HG02938 (cell line): ENCODE measurements around the gene LYSMD1.

ENCODE experiments used
- ATAC-seq: cut with Tn5 transposase; IDR thresholded peaks from one replicate; pipeline ENCODE4 v1.9.1; 2021; ENCODE audit warnings: mild to moderate bottlenecking, moderate library complexity; ENCODE audit not compliant: unreplicated experiment

LYSMD1 gene

DNA sequence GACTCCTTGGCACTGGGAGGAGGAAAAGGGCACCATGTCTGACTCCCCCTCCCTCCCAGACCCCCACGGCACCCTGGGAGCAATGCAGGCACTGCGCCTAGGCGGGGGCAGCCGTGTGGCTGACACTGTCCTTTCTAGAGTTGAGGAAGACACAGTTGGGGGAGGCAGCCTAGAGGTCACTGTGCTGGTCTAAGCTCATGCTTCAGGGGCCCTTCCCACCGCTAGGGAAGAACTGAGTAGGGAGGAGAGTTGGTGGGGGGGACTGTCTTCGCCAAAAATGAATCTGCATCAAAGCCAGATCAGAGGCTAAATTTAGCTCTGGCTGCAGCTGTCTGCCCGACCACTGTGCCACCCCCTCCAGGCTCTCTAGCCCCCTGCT, 22.7 kb downstream of the LYSMD1 start:
- ATAC-seq = no peak

DNA sequence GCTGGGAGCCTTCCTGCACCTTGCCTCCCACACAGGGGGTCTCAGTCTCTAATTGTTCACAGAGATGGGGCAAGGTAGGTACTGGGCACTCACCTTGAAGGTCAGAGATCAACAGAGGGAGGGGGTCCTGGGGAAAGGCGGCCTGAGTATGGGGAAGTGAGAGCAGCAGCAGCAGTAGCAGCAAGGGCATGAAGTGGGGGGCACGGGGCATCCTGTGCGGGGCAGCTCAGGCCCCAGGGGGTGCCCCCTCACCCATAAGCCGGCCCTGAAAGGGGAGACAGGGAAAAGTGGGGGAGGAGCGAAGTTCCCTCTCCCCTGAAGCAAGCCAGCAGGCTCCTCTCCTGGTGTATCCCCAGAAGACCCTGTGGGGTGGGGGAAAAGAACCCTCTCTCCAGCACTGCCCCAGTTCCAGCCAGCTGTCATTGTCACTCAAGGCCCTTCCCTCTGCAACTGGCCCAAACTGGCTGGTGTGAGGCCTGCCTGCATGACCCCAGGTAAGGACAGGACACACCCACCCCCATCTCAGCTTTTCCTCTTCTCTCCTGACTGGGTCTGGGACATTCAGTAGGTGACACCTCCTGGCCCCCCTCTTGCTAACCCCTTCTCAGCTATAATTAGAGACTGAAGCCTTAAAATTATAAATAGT, 23.2 kb downstream of the LYSMD1 start:
- ATAC-seq = no peak

DNA sequence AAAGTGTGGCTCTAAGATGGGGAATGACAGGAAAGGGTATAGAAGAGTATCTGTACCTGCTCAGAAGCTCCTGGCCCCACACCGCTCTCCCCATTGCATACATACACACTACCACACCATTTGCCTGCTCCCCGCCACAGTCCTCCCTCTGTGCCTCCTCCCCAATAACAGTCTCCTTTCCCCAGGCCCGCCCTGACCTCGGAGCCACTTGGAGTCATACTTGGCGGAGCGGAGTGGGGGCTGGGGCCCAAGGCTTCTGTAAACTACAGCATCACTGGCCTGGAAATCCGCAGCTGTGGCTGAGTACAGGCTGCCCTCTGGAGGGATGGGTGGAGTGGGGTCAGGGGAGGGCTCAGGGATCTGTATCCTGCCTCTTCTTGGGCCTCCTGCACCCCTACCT, 27.9 kb downstream of the LYSMD1 start:
- ATAC-seq = no peak

DNA sequence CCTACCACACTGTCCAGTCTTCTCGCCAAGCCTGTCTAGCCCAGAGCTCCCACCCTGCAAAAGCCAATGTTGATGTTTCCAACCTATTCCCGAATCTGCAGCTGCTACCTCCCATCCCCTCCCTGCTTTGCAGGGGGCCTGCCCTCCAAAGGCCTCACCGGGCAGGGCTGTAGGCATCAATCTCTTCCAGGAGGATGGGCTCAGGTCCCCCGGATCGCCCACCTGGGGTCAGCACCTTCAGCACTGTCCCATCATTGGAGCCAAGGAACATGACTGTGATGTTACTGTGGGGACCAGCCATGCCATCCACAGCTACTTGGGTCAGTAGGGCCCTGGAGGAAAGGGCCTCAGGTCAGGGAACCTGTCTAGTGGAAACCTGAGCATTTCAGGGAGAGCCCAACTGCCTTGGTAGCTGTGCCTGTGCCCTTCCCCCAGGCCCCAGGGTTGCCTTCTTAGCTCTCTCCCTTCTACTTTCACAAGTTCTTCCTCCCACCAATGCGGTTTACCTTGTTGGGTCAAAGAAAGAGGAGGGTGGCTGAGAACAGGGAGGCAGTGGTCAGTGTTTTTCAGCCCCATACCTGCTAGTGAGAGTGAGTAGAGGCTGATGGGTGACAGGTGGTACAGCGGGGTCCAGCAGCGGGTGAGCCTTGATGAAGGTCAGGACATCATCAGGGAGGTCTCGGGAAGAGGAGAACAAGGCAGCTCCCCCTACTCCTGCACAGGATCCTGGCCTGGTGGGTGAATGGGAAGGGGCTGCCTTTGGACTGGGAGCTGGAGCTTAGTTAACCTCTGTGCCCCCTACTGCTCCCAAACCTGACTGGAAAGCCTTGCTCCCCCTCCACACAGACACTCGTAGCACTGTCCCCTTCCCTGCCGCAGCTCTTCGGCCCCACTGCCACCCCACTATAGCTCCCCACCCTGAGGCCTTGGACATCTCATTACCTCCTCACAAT, 30.0 kb downstream of the LYSMD1 start:
- ATAC-seq = no peak

DNA sequence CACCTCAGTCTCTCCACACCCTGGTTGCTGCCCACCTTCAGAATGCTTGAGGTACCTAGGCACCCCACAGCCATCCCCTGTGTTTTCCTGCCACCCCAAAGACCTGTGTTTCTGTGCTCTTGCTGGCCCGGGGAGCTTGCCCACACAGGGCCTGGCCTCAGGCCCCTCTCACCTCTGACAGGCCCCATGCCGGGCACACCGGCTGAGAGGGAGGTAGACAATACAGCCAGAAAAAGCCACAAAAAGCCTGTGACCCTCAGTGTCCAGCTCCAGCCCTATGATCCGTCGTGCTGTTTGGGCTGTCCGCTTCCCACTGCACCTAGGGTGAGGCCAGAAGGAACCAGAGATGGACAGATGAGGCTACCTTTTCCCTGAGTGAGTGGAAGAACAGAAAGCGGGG, 30.7 kb downstream of the LYSMD1 start:
- no peak for ATAC-seq

DNA sequence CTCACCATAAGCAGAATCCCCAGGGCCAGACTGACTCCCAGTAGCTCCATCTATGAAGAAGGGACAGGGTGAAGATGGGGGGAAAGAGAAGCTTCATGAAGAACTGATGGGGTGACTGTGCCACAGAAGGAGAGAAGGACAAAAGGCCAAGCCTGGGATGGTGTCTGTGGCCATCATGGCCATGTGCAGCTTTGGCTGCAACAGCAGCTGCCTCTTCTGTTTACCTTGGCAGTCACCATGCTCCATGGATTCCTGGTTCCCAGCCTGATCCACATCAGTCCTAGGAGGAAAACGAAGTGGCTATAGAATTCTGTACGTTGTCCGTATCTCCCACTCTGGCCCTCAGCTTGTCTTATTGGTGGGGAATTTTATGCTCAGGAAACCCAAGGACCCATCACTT, 31.3 kb downstream of the LYSMD1 start:
- no peak for ATAC-seq

DNA sequence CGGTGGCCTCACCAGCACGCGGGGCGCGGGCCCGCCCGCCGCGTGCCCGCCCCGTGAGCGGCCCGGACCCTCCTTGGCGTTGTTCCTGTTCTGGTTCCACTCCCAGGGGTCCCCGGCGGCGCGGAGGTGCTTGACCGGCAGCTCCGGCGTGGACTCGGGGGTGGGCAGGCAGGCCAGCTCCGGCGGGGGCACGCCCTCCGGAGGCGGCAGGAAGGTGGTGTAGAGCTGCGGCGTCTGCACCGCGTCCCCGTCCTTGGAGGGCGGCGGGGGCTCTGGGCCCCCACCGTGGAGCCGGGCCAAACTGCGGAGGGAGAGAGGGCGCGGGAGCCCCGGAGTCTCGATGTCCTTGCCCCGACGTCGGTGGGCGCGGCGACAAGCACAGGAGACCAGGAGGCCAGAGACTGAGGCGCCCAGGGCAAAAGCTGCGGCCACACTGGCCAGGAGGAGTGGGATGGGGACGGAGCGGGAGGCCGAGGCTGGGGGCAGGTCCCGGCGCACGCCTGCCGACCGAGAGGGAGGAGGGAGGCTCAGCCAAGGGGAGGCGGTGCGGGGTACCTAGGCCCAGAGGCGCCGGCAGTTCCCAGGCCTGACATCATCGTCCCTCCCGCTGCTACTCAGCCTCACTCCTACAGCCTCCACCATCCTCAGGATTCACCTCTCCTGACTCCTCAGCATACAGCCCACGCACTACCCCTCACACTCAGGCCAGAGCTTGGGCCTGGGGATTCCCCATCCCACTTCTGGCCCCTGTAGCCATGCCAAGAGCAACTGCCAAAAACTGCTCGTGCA, 32.5 kb downstream of the LYSMD1 start:
- ATAC-seq = no peak

DNA sequence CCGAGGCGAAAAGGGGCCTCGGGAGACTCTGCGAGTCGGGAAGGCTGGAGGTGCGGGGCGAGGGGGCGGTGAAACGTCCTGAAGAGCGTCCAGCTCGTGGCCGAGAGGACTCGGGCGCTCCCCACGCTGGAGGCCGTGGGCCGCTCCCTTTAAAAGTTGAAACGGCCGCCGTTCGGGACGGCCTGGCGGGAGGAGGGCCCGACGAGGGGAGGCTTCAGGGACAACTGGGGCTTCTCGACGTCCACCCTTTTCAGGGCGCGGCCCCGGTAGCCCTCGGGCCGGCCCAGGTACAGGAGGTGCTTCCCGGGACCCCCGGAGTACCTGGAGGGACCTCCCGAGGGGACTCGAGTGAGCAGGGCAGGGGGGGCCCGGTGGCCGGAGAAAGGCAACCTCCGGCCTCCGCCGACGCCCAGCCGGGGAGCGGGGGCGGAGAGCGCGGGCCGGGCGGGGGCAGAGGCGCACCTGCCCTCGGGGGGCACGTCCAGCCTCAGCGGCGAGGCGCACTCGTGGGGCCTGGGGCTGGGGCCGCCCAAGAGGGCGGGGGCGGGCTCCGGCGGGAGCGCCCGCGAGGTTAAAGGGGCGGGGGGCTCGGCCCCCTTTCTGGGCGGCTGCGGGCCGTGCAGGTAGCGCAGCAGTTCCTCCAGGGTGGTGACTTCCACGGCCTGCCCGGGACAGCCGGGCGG, 33.2 kb downstream of the LYSMD1 start:
- ATAC-seq = no peak

DNA sequence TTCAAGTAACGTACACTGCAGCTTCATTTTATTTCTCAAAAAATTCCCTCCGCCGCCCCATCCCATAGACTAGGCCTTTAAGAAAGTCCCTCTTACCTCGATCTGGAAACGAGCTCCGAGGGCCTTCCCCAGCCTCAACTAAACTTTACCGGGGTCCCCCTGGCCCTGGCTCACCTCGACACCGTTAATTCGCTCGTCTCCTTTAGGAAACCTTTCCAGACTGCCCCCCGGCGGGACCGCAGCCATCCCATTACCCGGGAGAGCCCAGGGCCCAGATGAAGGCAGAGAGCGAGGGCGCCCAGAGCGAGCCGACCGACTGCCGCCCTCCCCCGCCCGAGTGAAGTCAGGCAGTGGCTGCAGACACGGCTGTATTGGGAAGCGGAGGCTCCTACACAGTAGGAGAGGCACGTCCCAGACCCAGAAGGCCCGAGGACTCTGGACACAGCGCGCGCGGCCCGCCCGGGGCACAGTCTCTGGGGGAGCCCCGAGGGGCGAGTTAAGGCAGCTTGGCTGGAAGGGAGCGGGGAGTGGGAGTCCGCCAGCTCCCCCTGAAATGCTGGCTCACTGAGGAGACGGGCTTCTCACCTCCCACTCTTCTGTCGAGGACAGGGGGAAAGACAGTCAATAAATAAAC, 33.9 kb downstream of the LYSMD1 start:
- ATAC-seq = no peak

DNA sequence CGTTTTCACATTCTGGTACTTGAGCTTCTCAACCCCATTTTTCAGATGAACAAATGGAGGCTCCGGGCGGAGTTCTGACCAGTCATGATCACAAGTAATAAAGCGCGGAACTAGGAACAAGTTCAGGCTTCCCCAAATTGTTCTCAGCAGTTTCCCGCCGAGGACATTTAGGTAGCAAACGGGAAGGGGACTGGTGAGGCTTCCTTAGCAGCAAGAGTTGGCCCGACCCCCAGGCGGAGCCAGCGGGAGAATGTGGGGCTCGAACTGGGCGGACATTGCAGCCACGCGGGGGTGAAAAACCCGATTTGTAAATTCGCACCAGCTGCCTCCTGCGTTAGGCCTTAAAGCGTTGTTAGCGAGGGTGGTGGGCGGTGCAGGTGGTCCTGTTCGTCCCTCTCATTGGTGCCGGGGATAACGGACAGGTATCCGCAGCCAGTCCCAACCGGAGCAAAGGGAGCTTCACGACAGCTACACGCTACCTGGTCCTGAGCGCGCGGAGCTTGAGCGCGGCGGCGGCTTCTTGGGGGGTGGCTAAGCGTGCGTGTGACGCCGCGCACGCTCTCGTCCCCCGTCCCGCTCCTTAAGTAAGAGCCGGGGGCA, 34.6 kb downstream of the LYSMD1 start:
- ATAC-seq = no peak

DNA sequence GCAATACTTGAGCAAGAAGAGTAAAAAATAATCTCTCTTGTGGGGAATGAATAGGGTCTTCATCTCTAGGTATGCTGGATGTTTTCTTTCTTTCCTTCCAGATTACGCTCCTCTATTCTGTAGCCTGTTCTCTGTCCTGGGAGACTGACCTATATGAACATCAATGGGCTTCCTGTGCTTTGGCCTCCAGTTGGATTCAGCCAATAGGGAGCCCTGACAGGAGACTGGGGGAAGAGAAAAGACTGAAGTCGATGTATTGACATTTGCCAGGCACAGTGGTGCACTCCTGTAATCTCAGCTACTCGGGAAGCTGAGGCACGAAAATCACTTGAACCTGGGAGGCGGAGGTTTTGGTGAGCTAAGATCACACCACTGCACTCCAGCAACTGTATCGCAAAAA, 36.9 kb downstream of the LYSMD1 start:
- no peak for ATAC-seq

DNA sequence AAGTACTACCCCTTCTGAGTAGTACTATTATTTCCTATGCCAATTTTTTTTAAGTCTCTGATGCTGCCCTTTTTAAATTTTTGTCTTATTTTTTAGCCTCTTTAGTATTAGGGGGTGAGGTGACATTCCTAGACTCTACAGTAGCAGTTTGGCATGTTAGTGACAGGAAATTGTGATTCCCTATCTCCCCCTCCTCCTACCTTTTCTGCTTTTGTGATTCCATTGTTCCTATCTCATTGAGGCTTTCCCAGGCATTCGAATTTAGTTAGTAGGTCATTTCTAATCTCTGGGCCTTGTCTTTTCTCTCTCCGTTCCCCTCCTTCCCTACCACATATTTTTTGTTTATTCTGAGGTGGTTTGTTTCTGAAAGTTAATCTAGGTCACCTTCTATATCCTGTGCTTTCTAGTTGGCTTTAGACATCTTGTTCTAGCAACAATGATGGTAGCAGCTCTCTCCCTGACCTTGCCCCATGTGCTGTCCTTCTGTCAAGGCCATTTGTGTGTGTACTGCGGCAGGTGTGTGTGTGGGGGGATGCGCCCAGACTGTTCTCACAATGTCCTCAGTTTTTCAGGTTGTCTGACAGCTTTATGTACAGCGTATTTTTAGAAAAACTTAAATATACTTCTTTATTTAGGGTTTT, 40.8 kb downstream of the LYSMD1 start:
- no peak for ATAC-seq

DNA sequence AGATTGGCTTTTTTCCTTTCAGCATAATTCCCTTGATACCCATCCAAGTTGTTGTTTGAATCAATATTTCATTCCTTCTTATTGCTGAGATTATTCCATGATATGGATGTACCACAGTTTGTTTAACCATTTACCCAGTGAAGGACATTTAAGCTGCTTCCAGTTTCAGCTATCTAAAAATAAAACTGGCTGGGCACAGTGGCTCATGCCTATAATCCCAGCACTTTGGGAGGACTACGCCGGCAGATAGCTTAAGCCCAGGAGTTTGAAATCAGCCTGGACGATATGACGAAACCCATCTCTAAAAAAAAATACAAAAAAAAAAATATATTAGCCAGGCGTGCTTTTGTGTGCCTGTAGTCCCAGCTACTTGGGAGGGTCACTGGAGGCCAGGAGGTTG, 51.8 kb downstream of the LYSMD1 start:
- ATAC-seq = no peak
